ENCODE data around the gene TMEM163.
"Not testable (repeated sequence)": the region's sequence is repeated elsewhere in the genome, so short reads cannot be mapped to it uniquely, and the experiment has no call there.

DNA sequence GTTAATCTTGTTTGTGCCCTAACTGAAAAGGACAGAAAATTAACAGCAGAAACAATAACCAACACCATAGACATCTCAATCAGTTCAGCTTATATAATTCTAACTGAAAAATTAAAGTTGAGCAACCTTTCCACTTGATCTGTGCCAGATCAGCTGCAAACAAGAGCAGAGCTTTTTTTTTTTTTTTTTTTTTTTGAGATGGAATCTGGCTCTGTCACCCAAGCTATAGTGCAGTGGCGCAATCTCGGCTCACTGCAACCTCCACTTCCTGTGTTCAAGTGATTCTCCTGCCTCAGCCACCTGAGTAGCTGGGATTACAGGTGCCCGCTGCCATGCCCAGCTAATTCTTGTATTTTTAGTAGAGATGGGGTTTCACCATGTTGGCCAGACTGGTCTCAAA lies 103.3 kb downstream of the TMEM163 start:
- TF ChIP-seq, protein P1, sequence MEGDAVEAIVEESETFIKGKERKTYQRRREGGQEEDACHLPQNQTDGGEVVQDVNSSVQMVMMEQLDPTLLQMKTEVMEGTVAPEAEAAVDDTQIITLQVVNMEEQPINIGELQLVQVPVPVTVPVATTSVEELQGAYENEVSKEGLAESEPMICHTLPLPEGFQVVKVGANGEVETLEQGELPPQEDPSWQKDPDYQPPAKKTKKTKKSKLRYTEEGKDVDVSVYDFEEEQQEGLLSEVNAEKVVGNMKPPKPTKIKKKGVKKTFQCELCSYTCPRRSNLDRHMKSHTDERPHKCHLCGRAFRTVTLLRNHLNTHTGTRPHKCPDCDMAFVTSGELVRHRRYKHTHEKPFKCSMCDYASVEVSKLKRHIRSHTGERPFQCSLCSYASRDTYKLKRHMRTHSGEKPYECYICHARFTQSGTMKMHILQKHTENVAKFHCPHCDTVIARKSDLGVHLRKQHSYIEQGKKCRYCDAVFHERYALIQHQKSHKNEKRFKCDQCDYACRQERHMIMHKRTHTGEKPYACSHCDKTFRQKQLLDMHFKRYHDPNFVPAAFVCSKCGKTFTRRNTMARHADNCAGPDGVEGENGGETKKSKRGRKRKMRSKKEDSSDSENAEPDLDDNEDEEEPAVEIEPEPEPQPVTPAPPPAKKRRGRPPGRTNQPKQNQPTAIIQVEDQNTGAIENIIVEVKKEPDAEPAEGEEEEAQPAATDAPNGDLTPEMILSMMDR (IDR thresholded peaks at IDR 0.05) = not testable (repeated sequence)
- TF ChIP-seq POLR2AphosphoS5, POLR2A (IDR thresholded peaks at IDR 0.05): not testable (repeated sequence)
